Activated T-helper 2 cell treated with anti-CD3 and anti-CD28 coated beads, Interferon-gamma antibody, Interleukin-2, Interleukin-4, amounts not matched to agents 10 μg/mL and 5 μg/mL and 100 μg/mL, durations not matched to agents 14 hours and 24 hours and 36 hours (primary cell): ENCODE data around the gene AGAP1. TPM values are rescaled to one million over a fixed set of nuclear protein-coding genes. Genes with fewer than 3 reads are reported as not detected.
"Not testable (repeated sequence)": the region's sequence is repeated elsewhere in the genome, so short reads cannot be mapped to it uniquely, and the experiment has no call there.

Source experiments
- DNase-seq: peaks from one replicate; pipeline ENCODE4 v3.0.0; 2021; ENCODE audit warnings: low spot score
- H3K27ac Mint-ChIP-seq: one replicate; pipeline ENCODE4 v1.8.0; 2021; ENCODE audit warnings: mixed read lengths
- H3K27me3 Mint-ChIP-seq: one replicate; pipeline ENCODE4 v1.8.0; 2021; ENCODE audit warnings: low read depth, mixed read lengths
- H3K36me3 Mint-ChIP-seq: one replicate; pipeline ENCODE4 v1.8.0; 2021; ENCODE audit warnings: low read depth, mixed read lengths
- H3K4me1 Mint-ChIP-seq: one replicate; pipeline ENCODE4 v1.8.0; 2021; ENCODE audit warnings: low read depth, mixed read lengths
- H3K4me3 Mint-ChIP-seq: one replicate; pipeline ENCODE4 v1.8.0; 2021; ENCODE audit warnings: low read depth, mild to moderate bottlenecking, moderate library complexity, mixed read lengths
- H3K9me3 Mint-ChIP-seq: one replicate; pipeline ENCODE4 v1.8.0; 2021; ENCODE audit warnings: mixed read lengths
- intact Hi-C: fragments of 100-400 bp; cut with micrococcal nuclease; formaldehyde crosslinking; loops from one replicate; pipeline ENCODE4 v1.15.1; 2023
- total RNA-seq: library from RNA; stranded (reverse); gene quantifications from 2 replicates; pipeline ENCODE4 v1.2.3, GENCODE V29; 2022

The AGAP1 gene
- total RNA-seq, 1 donor from 2014 or later = 1.8 TPM

DNA sequence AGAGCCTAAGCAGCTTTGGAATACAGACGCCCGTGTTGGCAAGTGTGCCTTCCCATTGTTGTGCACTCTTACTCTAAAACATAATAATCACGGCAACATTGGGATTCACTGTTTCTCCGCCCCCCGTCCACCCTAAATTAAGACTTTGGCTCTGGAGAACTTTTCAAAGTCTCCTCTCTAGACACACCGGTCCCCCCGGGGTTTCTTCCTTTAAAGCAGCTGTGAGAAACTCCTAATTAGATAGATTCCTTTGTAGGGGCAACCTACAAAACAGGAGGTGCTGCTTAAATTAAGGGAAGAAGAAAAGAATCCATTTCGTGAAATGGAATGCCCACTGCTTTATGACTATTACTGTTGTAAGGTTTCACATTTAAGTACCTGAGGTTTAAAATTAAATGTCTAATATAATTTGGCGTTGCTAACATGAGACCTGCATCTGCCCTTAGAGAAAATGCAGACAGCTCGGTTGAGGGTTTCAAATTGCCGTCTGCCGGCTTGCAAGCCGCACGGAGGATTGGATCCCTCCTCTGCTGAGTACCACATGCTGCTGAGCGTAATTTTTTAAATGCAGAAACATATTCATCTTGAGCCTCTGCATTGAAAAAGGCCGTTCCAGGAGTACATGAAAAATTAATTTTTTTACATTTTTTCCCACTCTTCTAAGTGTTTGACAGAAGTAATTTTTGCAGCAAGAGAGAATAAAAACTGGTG is 441.1 kb downstream of the AGAP1 start:
- no peaks in the 10 kb centered on the region for H3K27me3 Mint-ChIP-seq
- H3K9me3 Mint-ChIP-seq = peaks cover 11% of the 10 kb centered on the region
- DNase-seq = no peak
- intact Hi-C loops = no loop called here
- no peaks in the 10 kb centered on the region for H3K36me3 Mint-ChIP-seq
- H3K4me3 Mint-ChIP-seq = no peak overlapping the region
- H3K4me1 Mint-ChIP-seq = no peaks in the 10 kb centered on the region
- H3K27ac Mint-ChIP-seq = no peak overlapping the region

DNA sequence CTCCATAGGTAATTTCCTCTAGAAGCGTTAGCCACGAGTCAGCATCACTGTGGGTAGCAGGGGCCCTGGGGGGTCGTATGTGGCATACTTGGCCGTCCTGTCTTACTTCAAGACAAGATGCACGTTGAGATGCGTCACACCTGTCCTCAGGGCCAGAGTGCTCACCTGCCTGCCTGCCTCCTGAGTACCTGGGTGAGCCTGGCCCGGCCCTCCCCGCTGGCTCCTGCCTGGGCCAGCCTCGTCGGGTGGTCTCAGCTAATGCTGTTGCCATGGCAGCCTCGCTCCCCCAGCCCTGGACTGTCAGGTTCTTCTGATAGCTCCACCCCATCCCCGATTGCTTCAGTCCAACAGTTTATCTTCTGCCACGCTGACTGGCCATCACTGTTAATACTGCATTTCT is 441.9 kb downstream of the AGAP1 start:
- Mint-ChIP-seq H3K4me3 (no peak overlapping the region), H3K27me3 (no peaks in the 10 kb centered on the region), H3K9me3 (peaks cover 11% of the 10 kb centered on the region), H3K36me3 (no peaks in the 10 kb centered on the region), H3K27ac (no peak overlapping the region), H3K4me1 (no peaks in the 10 kb centered on the region)
- no peak for DNase-seq
- intact Hi-C loops = no loop called here

DNA sequence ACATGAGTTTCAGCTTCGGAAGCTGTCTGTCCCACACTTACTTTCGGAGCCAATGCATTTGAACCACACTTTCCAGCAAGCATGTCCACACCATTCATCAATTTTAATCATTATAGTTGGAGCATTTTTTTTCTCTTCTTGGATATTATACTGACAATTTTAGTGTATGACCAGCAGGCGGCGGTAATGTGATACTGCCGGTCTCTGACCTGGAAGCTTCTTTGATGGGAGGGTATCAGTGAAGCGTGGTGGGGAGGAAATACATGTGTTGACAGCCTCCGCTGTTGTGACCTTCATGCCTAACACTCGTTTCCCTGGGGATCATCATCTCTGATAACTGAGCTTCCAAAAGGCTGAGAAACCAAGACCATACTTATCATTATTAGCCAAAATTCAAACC is 442.6 kb downstream of the AGAP1 start:
- peaks cover 11% of the 10 kb centered on the region for H3K9me3 Mint-ChIP-seq
- DNase-seq = no peak
- intact Hi-C loops = no loop called here
- no peaks in the 10 kb centered on the region for H3K4me1 Mint-ChIP-seq
- no peaks in the 10 kb centered on the region for H3K27me3 Mint-ChIP-seq
- H3K27ac Mint-ChIP-seq = no peak overlapping the region
- no peak overlapping the region for H3K4me3 Mint-ChIP-seq
- no peaks in the 10 kb centered on the region for H3K36me3 Mint-ChIP-seq

DNA sequence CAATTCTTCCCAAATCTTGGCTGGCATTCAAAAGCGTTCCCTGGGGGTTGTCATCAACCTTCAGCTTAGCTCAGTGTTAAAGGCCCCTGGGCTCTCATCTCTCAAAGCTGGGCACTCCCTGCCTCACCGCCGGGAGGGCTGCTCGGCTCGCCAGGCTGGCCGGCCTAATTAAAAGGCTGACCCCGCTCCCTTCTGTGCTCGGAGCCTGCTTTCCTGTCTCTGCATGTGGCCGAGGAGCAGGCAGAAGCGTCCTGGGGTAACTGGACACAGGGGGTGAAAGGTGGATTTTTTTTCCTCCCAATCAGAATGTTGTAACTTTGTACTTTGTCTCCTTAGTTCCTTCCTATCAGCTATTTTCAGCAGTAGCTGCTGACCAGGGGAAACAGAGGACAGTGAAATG is 443.2 kb downstream of the AGAP1 start:
- H3K27ac Mint-ChIP-seq = no peak overlapping the region
- DNase-seq = no peak
- no peaks in the 10 kb centered on the region for H3K36me3 Mint-ChIP-seq
- intact Hi-C loops = no loop called here
- H3K27me3 Mint-ChIP-seq = no peaks in the 10 kb centered on the region
- H3K4me1 Mint-ChIP-seq = no peaks in the 10 kb centered on the region
- no peak overlapping the region for H3K4me3 Mint-ChIP-seq
- H3K9me3 Mint-ChIP-seq = peaks cover 11% of the 10 kb centered on the region

DNA sequence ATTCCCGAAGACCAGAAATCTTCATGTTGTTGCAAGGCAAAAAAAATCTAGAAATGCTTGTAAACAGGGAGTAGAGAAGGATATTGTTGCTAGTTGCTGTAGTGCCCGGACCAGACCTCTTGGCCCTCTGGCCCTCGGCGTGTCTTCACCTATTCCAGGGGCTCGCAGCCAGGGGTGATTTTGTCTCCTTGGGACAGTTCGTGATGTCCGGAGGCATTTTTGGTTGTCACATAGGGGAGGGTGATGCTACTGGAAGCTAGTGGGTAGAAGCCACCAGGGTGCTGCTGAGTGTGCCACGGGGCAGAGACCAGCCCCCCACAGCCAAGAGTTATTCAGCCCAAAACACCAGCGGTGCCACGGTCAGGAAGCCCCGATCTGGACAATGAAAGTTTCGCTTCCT is 443.7 kb downstream of the AGAP1 start:
- DNase-seq = no peak
- Mint-ChIP-seq H3K4me1 (no peaks in the 10 kb centered on the region), H3K9me3 (peaks cover 11% of the 10 kb centered on the region), H3K27ac (no peak overlapping the region), H3K36me3 (no peaks in the 10 kb centered on the region), H3K4me3 (no peak overlapping the region), H3K27me3 (no peaks in the 10 kb centered on the region)
- intact Hi-C loops = no loop called here

DNA sequence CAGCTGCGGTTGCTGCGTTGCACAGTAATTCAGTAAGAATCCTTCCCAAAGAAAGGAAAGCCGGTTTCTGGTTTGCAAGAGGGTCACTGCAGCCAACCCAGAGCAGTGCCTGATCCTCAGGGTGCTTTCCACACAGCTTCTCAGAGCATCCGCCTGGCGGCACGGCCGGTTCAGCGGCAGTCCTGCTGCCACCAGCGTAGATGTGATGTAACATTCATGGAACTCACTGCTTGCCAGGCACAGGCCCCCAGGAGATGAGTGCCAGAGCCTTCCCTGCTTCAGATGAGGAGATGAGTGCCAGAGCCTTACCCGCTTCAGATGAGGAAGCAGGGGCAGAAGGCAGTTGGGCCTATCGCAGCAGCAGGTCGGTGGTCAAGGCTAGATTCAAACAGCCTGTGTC is 444.1 kb downstream of the AGAP1 start:
- H3K4me1 Mint-ChIP-seq = no peaks in the 10 kb centered on the region
- H3K4me3 Mint-ChIP-seq = no peak overlapping the region
- DNase-seq = no peak

DNA sequence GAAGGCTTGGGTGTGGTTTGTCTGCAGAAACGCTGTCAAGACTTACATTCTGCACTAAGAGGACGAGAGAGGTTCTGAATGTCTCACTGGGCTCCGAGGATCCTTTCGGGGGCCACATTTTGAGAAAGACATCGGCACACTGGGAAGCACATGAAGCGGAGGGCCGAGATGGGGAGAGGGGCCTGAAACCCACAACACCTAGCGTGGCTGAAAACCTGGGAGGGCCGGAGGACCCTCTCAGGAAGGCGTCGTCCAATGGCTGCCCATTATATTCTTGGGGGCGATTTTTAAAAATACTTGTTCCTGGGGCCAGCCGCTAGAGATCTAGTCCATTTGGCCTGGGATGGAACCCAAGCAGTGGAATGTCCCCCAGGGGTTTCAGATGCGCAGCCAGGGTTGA is 444.8 kb downstream of the AGAP1 start:
- peaks cover 11% of the 10 kb centered on the region for H3K9me3 Mint-ChIP-seq
- H3K4me3 Mint-ChIP-seq = no peak overlapping the region
- no peaks in the 10 kb centered on the region for H3K36me3 Mint-ChIP-seq
- intact Hi-C loops = no loop called here
- H3K4me1 Mint-ChIP-seq = no peaks in the 10 kb centered on the region
- H3K27ac Mint-ChIP-seq = no peak overlapping the region
- H3K27me3 Mint-ChIP-seq = no peaks in the 10 kb centered on the region
- no peak for DNase-seq

More for the DNA sequence above, 444.1 kb downstream of the AGAP1 start:
- H3K36me3 Mint-ChIP-seq = no peaks in the 10 kb centered on the region
- no peaks in the 10 kb centered on the region for H3K27me3 Mint-ChIP-seq
- peaks cover 11% of the 10 kb centered on the region for H3K9me3 Mint-ChIP-seq
- no peak overlapping the region for H3K27ac Mint-ChIP-seq
- intact Hi-C loops = no loop called here

DNA sequence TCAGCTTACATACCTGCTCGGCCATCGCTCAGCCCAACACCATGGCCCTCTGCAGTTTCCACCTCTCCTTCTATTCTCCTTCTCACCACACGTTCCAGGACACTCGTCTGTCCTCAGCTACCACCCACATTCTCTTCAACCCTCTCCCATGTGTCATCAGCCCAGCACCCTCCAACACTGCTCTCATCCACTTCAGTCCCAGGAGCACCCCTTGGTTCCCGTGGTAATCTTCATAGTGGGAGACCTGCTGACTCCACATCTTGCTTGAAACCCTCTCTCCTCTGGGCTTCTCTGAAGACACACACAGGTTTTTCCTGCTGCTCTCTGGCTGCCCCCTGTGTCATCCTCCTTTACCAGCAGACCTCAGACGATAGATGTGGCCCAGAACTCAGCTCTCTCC is 445.6 kb downstream of the AGAP1 start:
- no peak overlapping the region for H3K27ac Mint-ChIP-seq
- no peaks in the 10 kb centered on the region for H3K36me3 Mint-ChIP-seq
- H3K9me3 Mint-ChIP-seq = peaks cover 11% of the 10 kb centered on the region
- H3K4me1 Mint-ChIP-seq = no peaks in the 10 kb centered on the region
- no peaks in the 10 kb centered on the region for H3K27me3 Mint-ChIP-seq
- intact Hi-C loops = no loop called here
- no peak for DNase-seq
- no peak overlapping the region for H3K4me3 Mint-ChIP-seq

DNA sequence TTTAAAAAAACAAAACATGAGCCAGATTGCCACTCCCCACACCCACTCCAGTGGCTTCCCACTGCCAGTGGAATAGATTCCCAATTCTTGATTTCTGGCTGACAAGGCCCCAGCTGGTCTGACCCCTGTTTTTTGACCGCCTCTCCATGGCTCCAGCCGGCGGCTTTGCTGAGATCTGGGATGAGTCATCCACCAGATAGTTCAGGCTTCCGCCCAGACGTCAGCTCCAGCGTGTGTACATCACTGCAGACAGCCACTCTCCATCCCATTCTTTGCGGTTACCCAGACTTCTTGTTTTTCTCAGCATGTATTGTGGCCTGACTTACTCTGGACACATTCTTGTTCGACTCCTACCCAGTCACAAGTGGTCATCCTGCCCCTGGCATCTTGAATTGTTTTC is 446.5 kb downstream of the AGAP1 start:
- peaks cover 11% of the 10 kb centered on the region for H3K9me3 Mint-ChIP-seq
- DNase-seq = no peak
- no peak overlapping the region for H3K4me3 Mint-ChIP-seq
- H3K36me3 Mint-ChIP-seq = no peaks in the 10 kb centered on the region
- intact Hi-C loops = no loop called here
- no peak overlapping the region for H3K27ac Mint-ChIP-seq
- no peaks in the 10 kb centered on the region for H3K27me3 Mint-ChIP-seq
- H3K4me1 Mint-ChIP-seq = no peaks in the 10 kb centered on the region

DNA sequence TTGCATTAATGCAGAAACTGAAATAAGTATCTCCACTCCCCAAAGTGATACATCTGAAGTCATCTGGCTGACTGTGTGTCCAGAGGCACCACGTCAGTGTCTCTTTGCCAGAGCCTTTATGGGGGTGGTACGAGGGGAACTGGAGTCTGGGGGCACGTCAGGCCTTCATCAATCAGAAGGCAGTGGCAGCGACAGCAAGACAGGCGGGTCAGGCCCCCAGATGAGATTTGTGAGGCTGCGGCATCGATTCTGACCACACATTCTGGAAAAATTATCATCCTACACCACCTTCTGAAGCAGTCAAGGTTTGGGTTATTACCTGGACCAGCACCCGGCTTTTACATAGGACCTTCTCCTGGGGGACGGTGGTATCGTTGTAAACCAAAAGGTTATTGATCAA is 450.7 kb downstream of the AGAP1 start:
- no peaks in the 10 kb centered on the region for H3K9me3 Mint-ChIP-seq
- no peaks in the 10 kb centered on the region for H3K36me3 Mint-ChIP-seq
- no peak for DNase-seq
- no peaks in the 10 kb centered on the region for H3K4me1 Mint-ChIP-seq
- no peak overlapping the region for H3K4me3 Mint-ChIP-seq
- intact Hi-C loops = no loop called here
- no peak overlapping the region for H3K27ac Mint-ChIP-seq
- peaks cover 11% of the 10 kb centered on the region for H3K27me3 Mint-ChIP-seq

DNA sequence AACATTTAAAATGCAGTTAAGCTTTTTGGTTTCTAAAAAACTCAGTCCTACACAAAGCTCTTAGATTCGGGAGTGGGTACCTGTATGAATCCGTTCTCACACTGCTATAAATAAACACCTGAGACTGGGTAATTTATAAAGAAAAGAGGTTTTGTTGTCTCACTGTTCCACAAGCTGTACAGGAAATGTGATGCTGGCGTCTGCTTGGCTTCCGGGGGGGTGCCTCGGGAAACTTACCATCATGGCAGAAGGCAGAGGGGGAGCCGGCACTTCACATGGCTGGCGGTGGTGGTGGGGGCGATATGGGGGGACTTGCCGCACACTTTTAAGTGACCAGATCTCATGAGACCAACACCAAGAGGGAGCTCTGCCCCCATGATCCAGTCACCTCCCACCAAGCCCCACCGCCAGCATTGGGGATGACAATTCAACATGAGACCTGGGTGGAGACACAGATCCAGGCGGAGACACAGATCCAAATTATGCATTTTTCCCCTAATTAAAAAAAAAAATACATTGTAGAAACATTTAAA is 451.8 kb downstream of the AGAP1 start:
- no peak for DNase-seq
- Mint-ChIP-seq H3K27me3 (peaks cover 18% of the 10 kb centered on the region), H3K27ac (no peak overlapping the region)

DNA sequence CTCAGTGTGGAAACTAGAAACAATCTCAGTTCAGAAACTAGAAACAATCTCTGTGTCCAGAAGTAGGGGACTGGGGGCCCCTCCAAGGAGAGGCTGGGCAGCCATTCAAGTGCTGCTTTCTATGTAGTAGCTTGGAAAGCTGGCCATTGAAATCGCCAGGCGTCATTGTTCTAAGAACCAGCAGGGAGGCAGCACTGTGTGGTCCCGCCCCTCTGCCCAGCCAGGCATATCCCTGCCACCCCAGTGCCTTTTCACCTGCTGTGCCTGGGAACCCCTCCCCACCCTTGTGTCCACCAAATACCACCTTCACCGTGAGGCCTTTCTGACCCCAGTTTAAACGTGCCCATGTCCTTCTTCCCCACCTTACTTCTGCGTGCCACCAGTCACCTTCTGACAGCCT is 452.7 kb downstream of the AGAP1 start:
- Mint-ChIP-seq H3K36me3 (no peaks in the 10 kb centered on the region), H3K27ac (no peak overlapping the region), H3K4me3 (no peak overlapping the region), H3K9me3 (no peaks in the 10 kb centered on the region), H3K27me3 (peaks cover 24% of the 10 kb centered on the region), H3K4me1 (peaks cover 6% of the 10 kb centered on the region)
- no peak for DNase-seq
- intact Hi-C loops = no loop called here

More for the DNA sequence above, 451.8 kb downstream of the AGAP1 start:
- Mint-ChIP-seq H3K9me3 (no peaks in the 10 kb centered on the region), H3K4me1 (no peaks in the 10 kb centered on the region), H3K4me3 (no peak overlapping the region), H3K36me3 (no peaks in the 10 kb centered on the region)
- intact Hi-C loops = no loop called here

DNA sequence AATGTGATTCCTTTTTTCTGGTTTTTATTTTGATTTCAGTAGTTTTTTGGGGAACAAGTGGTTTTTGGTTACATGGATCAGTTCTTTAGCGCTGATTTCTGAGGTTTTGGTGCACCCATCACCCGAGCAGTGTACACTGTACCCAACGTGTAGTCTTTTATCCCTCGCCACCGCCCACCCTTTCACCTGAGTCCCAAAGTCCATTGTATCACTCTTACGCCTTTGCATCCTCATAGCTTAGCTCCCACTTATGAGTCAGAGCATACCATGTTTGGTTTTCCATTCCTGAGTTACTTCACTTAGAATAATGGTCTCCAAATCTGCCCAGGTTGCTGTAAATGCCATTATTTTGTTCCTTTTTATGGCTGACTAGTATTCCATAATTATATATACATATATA is 453.2 kb downstream of the AGAP1 start:
- Mint-ChIP-seq H3K4me1 (peaks cover 10% of the 10 kb centered on the region), H3K27me3 (peaks cover 28% of the 10 kb centered on the region)
- intact Hi-C loops, H3K4me3 Mint-ChIP-seq, H3K9me3 Mint-ChIP-seq, H3K27ac Mint-ChIP-seq, DNase-seq, H3K36me3 Mint-ChIP-seq: not testable (repeated sequence)
